GM18505 (cell line): Measurements from ENCODE around the gene GID4.

Experiments used
- ATAC-seq: cut with Tn5 transposase; IDR thresholded peaks from one replicate; pipeline ENCODE4 v1.9.1; 2021; ENCODE audit not compliant: unreplicated experiment
- POLR2A ChIP-seq: IDR thresholded peaks from 4 replicates; pipeline ENCODE4 v1.6.1; 2011; ENCODE audit warnings: borderline replicate concordance; ENCODE audit not compliant: insufficient read depth, insufficient read length; ENCODE audit errors: extremely low read depth

The GID4 gene

DNA sequence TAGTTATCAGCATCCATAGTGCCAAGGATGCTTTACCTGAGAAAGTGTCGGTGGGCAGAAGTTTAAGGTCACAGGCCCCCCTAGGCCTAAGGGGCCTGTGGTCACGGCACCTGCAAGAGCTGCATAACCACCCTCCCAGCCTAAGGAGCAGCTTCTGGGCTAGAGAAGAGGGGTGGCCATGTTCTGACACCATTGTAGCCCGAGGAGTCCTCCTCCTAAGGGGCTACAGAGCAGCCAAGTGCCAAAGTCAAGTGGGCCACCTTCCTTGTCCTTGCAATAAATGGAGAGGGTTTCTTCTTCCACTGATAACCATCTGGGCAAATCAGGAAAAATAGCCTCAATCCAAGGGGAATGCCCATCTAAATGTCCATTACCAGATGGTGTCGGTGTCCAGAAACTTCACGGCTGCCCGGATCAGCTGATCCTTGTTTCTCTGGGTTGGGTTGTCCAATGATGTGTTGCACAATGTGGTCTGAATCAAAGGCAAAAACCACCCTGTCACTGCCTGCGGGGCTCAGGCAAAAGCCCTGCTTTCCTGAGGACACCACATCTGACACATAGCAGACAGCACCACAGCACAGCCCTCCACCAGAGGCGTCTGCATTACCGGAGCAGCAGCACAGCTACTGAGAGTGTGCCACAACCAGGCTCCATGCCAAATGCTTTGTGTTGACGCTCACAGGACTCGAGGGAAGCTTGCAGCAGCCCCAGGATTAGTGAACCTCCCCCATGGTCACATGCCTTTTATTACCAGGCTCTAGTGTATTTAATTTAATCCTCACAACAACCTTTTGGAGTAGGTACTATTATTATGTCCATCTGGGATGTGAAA lies 13.0 kb upstream of the GID4 start:
- no peak for ATAC-seq

DNA sequence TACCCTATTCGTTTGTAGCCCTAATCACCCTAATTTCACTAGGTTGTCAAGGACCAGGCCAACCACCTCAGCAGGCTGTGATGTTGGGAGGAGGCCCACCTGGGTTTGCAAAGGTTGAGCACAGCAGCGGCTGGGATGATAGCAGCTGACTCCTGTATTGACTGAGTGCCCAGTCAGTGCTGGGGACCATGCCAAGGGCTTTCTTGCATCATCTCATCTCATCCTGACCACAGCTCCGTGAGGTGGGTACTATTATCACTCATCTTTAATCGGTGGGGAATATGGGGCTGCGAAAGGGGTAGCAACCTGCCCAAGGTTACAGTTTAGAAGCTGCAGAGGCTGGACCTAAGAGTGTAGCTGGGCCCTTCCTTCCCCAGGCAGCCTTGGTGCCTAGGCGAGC lies 11.9 kb upstream of the GID4 start:
- no peak for TF ChIP-seq POLR2A
- no peak for ATAC-seq

More for the DNA sequence above, 13.0 kb upstream of the GID4 start:
- no peak for TF ChIP-seq POLR2A

DNA sequence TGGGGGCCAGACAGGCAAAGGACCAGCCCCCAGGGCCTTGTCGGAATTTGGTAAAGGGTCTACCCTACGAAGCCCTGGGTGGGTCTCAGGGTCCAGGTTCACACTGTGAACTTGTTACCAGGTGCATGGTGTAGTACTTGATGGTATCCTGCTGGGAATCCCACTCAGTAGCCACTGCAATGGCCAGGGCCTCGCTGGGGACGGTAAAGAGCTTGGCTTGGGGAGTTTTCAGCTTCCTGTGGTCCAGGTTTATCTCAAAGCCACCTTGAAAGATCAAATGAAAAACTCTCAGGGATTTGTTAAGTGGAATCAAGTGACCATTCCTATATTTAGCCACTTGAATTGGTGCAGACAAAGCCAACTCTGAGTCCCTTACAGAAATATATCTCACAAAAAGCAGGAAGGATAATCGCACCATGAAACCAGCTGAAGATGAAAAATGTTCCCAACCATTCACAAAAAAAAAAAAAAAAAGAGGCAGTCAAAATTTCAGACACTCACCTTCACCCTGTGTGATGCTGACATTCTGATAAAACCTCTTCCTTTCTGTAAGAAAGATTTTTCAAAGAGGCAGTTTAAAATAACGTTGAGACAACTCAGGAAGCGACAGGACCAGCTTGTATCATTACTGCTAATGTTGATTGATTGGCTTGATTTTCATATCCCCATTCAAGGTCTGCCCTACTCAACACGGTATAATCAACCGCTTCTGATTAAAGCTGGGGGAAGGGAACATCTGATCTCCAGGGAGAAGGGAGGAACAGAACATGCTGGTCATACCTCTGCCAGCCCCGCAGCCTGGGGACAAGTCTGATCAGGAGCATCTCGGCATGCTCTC lies 10.9 kb upstream of the GID4 start:
- no peak for TF ChIP-seq POLR2A
- no peak for ATAC-seq

DNA sequence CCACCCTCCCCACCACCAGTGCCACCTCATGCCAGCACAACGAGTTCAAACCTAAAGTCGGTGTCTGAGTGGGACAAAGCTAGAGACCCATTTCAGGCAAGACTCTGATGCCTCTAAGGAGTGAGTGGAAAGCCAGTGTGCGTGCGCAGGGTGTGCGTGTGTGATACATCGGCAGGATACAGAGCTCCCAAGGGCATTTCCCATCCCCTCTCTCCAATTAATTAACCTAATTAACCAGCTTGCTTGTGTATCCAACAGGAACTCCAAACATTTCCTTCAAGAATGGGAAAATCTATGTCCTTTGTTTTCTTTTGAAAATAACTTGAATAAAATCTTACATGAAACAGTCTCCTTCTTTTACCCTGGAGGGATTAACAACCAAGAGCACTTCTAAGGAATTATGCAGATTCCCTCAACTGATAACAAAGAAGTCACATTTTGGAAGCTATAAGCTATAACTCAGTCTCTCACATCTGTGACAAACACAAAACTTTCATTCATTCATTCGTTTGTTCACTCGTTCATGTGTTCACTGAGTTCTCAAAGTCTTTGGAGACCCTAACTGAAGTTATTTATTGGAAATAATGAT lies 10.2 kb upstream of the GID4 start:
- no peak for ATAC-seq
- TF ChIP-seq POLR2A = no peak

DNA sequence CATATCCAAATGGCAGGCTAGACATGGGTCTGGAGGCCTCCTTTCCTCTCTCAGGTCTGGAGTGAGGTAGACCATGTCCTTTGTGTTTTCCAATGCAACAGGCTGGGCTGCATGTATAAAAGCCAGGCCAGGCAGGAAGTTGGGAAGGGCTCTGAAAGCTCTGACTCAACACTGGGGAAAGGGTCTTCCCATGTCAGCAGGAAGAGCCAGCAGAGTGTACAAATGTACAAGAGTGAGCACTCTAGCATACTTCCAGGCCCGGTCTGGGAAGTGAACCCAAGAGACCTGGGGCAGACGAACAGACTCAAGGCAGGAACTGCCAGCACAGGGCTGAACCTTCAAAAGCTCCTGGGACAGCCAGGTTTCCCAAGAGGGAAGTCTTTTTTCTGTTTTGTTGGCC lies 7.3 kb upstream of the GID4 start:
- TF ChIP-seq POLR2A = no peak
- ATAC-seq = no peak

DNA sequence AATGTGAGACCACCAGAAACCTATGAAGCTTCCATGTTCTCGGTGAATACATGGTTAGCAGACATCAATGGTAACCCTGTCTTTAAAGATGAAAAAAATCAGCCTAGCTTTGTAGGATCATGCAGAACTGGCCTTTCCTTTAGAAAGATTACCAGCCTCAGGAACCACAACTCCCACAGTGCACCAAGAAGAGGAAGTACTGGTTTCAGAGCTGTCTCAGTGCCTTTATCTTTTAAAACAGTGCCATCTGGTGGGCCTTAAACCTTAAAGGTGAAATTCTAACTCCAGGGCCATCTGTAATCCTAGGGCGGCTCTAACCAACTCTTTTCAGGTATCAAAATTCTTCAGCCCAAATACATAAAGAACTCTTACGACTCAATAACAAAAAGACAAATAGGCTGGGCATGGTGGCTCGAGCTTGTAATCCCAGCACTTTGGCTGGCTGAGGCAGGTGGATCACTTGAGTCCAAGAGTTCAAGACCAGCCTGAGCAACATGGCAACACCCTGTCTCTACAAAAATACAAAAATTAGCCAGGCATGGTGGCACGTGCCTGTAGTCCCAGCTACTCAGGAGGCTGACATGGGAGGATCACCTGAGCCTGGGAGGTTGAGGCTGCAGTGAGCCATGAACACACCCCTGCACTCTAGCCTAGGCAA lies 5.6 kb upstream of the GID4 start:
- no peak for TF ChIP-seq POLR2A
- ATAC-seq = no peak

DNA sequence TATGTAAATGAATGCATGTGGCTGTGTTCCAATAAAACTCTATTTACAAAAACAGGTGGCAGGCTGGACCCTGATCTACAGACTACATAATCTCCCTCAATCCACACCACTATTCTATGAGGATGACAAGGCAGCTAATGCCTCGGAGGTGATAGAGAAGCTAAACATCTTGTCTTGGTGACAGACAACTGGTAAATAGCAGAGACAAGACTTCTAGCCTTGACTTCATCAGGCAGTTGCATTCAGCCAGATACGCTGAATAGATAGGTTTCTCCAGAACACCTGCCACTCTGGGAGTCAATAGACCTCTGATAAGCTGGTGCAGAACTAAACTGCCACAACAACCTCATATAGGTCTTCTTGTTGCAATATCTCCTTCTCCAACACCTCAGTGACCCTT lies 3.5 kb upstream of the GID4 start:
- no peak for TF ChIP-seq POLR2A
- ATAC-seq = no peak

DNA sequence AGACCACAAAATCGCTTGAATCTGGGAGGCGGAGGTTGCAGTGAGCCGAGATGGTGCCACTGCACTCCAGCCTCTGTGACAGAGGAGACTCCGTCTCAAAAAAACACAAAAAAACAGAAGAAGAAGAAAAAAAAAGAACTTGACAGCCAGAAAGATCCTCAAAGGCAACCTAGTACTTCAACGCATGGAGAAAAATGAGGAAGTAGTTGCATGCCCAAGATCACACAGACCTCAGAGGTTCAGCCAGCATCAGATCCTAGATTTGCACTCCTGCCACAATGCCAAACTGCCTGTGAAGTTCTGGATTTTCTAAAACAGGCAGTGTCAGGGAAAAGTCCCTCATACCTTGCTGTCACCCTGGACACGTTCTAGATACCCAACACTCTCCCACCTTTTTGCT lies 1.7 kb upstream of the GID4 start:
- TF ChIP-seq POLR2A = no peak

DNA sequence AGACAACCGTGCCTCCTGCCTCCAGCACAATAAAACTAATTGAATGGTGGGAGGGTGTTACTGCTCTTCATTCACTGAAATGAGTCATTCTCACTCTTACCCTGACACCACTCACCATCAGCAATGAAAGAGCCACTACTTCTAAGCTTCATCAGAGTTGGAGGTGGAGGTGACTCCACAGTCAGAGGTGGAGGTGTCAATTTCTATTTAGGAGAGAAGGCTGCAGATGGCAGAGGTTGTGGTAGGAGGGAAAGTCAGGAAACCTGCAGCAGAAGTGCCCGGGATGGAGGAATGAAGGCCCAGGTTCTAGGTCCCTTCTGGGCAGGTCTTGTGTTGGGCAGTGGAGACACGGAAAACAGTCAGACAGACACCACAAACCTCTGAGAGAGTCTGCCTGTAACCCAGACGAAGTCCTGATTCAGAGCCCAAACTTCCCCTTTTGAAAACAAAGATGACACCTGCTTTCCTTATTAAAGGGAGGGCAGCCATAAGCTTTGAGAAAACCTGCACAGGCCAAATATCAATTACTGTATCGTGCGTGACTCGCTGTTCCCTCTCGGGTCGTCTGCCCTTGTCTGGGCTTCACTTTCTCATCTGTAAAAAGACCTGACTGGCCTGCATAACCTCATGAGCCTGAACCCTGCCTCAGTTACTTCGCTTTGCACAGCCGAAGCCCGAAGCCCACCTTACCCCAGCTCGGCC lies 908 bp upstream of the GID4 start:
- TF ChIP-seq POLR2A = no peak
- ATAC-seq = no peak

More for the DNA sequence above, 1.7 kb upstream of the GID4 start:
- no peak for ATAC-seq

DNA sequence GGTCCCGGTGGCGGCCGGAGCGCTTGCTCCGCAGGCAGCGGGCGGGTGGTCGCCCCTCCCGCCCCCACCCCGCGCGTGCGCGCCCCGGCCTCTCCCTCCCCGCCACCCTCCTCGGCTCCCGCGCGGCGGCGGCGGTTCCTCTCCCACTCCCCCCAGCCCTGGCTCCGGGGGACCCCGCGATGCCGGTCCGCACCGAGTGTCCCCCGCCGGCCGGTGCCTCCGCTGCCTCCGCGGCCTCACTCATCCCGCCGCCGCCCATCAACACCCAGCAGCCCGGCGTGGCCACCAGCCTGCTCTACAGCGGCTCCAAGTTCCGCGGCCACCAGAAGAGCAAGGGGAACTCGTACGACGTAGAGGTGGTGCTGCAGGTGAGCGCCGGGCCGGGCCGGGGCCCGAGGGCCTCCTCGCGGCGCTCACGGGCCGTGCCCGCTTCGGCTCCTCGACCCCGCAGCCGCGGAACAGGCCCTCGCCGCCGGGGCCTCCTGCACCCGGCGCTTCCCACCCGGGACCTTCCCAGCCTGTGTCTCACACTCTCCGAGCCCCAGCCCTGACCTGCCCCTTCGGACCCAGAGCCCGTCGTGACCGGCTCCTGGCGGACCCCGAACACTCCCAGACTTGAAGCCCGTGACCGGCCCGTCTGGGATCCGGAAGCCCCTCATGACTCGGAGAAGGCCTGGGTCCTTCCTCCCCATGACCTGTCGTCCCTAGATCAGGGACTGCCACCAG lies 490 bp downstream of the GID4 start:
- no peak for TF ChIP-seq POLR2A
- peak; percentile 13 for ATAC-seq

DNA sequence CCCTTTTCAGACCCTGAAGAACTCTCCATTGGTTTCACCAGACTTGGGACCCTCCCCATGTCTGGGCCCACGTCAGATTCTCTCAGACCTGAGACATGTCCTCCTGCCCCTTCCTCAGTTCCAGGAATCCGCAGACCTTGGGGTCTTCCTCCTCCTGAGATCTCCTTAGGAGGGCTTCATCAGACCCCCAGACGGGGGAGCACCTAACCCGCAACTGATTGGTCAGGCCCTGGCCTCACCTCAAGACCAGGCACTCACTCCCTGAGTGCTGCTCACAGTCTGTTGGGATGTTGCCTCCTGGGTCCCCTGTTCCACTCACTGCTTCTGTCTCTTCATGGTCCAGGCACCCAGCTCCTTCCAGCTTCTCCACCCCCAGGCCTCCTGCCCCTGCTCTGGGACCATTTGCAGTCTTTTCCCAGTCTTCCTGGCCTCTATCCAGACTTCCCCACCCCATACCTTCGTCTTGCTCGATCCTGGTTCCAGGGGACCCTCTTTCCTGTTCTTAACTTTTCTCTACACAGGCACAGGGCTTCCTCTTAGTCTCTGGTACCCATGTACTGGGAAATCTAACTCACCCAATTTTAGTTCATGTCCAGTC lies 1.2 kb downstream of the GID4 start:
- TF ChIP-seq POLR2A = no peak
- ATAC-seq = no peak

DNA sequence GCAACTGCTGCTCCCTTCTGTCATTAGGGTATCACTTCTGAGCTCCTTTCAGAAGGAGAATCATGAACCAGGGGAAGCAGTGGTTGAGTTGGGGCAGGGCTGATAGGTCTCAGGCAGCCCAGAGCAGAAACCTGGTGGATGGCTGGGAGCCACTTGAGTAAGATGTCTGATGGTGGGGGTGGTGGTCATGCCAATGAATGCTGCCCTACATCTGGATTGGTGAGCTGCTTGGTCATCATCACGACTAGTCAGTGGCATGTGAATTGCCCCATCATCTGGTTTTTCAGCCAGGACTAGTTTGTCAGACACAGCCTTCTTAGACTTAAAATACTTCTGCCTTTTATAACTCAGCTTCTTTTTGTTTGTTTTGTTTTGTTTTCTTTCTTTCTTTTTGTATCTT lies 2.6 kb downstream of the GID4 start:
- ATAC-seq = no peak

DNA sequence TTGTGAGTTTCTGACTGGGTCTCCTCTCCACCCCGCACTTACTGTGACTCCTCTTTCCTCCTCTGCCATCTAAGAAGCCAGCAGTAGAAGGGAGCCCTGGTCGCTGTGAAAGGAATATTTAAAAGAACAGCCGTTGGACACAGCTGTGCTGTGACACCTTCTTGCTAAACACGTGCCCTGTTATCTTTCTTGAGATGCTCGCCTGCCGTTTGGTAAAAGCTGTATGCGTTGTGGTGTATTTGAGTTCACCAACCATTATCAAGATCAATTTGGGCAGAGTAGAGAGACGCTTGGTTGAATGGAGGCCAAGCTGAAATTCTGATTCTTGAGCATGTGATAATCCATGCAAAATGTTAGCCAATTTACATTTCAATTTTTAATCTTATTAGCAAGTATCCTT lies 3.8 kb downstream of the GID4 start:
- TF ChIP-seq POLR2A = no peak
- ATAC-seq = no peak

More for the DNA sequence above, 2.6 kb downstream of the GID4 start:
- TF ChIP-seq POLR2A = no peak
